Measurements from ENCODE around the gene BATF2.

DNA sequence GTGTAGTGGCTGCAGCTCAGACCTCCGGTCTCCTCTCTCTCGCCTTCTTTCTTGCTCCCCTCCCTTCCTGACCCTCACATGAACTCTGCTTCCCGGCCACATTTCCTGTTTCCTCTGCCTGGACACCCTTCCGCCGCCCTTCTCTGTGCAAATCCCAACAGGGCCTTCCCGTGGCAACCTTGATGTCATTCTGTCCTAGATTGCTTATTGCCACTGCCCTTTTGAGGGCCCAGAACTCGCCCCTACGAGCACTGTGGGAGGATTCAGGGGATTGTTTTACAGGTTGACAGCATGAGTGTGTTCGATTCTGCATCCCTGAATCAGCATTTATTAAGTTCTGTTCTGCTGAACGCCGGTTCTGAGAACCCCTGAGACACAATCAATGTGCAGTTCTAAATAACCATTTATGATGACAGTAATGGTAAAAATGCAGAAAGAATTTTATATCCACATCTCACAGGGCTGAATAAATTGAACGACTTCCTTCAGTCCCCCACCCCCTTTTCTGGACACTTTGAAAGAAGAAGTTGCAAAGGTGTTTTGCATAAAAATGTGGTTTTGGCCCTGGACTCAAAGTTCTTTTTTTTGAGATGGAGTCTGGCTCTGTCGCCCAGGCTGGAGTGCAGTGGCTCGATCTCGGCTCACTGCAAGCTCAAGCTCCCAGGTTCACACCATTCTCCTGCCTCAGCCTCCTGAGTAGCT lies 6.4 kb downstream of the BATF2 start:
- TF ChIP-seq, protein P1, sequence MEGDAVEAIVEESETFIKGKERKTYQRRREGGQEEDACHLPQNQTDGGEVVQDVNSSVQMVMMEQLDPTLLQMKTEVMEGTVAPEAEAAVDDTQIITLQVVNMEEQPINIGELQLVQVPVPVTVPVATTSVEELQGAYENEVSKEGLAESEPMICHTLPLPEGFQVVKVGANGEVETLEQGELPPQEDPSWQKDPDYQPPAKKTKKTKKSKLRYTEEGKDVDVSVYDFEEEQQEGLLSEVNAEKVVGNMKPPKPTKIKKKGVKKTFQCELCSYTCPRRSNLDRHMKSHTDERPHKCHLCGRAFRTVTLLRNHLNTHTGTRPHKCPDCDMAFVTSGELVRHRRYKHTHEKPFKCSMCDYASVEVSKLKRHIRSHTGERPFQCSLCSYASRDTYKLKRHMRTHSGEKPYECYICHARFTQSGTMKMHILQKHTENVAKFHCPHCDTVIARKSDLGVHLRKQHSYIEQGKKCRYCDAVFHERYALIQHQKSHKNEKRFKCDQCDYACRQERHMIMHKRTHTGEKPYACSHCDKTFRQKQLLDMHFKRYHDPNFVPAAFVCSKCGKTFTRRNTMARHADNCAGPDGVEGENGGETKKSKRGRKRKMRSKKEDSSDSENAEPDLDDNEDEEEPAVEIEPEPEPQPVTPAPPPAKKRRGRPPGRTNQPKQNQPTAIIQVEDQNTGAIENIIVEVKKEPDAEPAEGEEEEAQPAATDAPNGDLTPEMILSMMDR (IDR thresholded peaks at IDR 0.05; ENCODE audit: insufficient read depth, low read length): no peak
- no peak for TF ChIP-seq GABPA (IDR thresholded peaks at IDR 0.05; ENCODE audit: low read depth)
- no peak for TF ChIP-seq POLR2AphosphoS5 (IDR thresholded peaks at IDR 0.05; ENCODE audit: low read depth)
- no peak for TF ChIP-seq SPI1 (IDR thresholded peaks at IDR 0.05; ENCODE audit: borderline replicate concordance, low read depth)
